Left lung (tissue), 10 donors: ENCODE measurements around the gene NDUFAF8. TPM values are rescaled to one million over a fixed set of nuclear protein-coding genes. Genes with fewer than 3 reads are reported as not detected.
A peak's percentile ranks its signal among the peaks of the same experiment; 100 is the strongest.

Experiments
- ATAC-seq: fragments of 200-7000 bp; cut with Tn5 transposase; one replicate; pipeline ENCODE4 v1.9.1; 2020; ENCODE audit warnings: moderate library complexity
- DNase-seq, 4 donors: peaks; one replicate each; pipeline ENCODE4 v3.0.0-alpha.2; 2013 to 2020
- H3K27ac ChIP-seq, 2 donors: fragments of 200-600 bp; sonication (generic) in 1 of 2; one replicate each; pipeline versions ENCODE4 v1.5.0 to v1.8.0; 2020 to 2021
- H3K27me3 ChIP-seq, 2 donors: fragments of 200-600 bp; sonication (generic) in 1 of 2; one replicate each; pipeline versions ENCODE4 v1.5.0 to v1.8.0; 2020 to 2021
- H3K36me3 ChIP-seq, 2 donors: fragments of 200-600 bp; sonication (generic) in 1 of 2; one replicate each; pipeline versions ENCODE4 v1.5.0 to v1.8.0; 2020 to 2021
- H3K4me1 ChIP-seq, 2 donors: fragments of 200-600 bp; one replicate each; pipeline ENCODE4 v1.8.0; 2021
- H3K4me3 ChIP-seq, 2 donors: fragments of 200-600 bp; sonication (generic) in 1 of 2; one replicate each; pipeline versions ENCODE4 v1.5.0 to v1.8.0; 2020 to 2021; ENCODE audit warnings: mild to moderate bottlenecking in 1 of 2
- H3K9me3 ChIP-seq, 2 donors: fragments of 200-600 bp; sonication (generic) in 1 of 2; one replicate each; pipeline versions ENCODE4 v1.5.0 to v1.8.0; 2020 to 2021
- CTCF ChIP-seq, 2 donors: fragments of 200-600 bp; sonication (generic) in 1 of 2; IDR thresholded peaks; one replicate each; pipeline versions ENCODE4 v1.5.0 to v1.8.0; 2021; ENCODE audit warnings: antibody characterized with exemption in 2 of 2
- intact Hi-C, 2 donors: fragments of 100-400 bp; cut with DNase I; formaldehyde crosslinking; loops; one replicate each; pipeline versions ENCODE4 v1.11.2 to v1.14.2; 2022
- polyA plus RNA-seq, 6 donors: library from polyadenylated mRNA; unstranded; fragments of 120-200 nt; gene quantifications; one replicate each; pipeline ENCODE4 v1.2.1, GENCODE V29; 2013; ENCODE audit not compliant: insufficient read length in 6 of 6
- total RNA-seq, 2 donors: library from RNA; stranded (reverse); fragmentation: NEBNext Ultra II Directional; extraction: Animal tissue kit (Norgen Biotek cat#: 25700); gene quantifications; one replicate each; pipeline ENCODE4 v1.2.1, GENCODE V29; 2021
- donor health status: DM: no; HTN: yes; CAD: no.
- donor health status: DM: no; HTN: no; CAD: no.

The NDUFAF8 gene
- total and polyA plus RNA-seq, 8 donors, result 27.5 to 48.0 (median 39.1) TPM

GRCh38 chr17:81238490-81238814 lies 666 bp upstream of the NDUFAF8 start:
- no peak for DNase-seq
- TF ChIP-seq CTCF (IDR thresholded peaks at IDR 0.05), result no peak
- no peaks in the 10 kb centered on the region for H3K9me3 ChIP-seq
- H3K4me1 ChIP-seq, result peaks cover 8 to 46% of the 10 kb centered on the region in 2 donors
- no peak for ATAC-seq
- intact Hi-C loops, result no loop called here
- peak overlapping the region in 1 of 2 donors; percentile 70 for H3K27ac ChIP-seq
- H3K27me3 ChIP-seq, result no peaks in the 10 kb centered on the region
- H3K4me3 ChIP-seq, result peak overlapping the region; percentile 73 to 100
- H3K36me3 ChIP-seq, result peaks cover 0 to 39% of the 10 kb centered on the region in 2 donors

GRCh38 chr17:81239714-81240555 lies 817 bp downstream of the NDUFAF8 start:
- H3K4me3 ChIP-seq, result peak overlapping the region; percentile 73 to 100
- no peaks in the 10 kb centered on the region for H3K27me3 ChIP-seq
- no peak for TF ChIP-seq CTCF (IDR thresholded peaks at IDR 0.05)
- H3K9me3 ChIP-seq, result no peaks in the 10 kb centered on the region
- ATAC-seq (no peak), DNase-seq (no peak)
- peak overlapping the region; percentile 54 to 82 for H3K27ac ChIP-seq
- peaks cover 0 to 38% of the 10 kb centered on the region in 2 donors for H3K36me3 ChIP-seq
- intact Hi-C loops, result no loop called here
- peaks cover 8 to 46% of the 10 kb centered on the region in 2 donors for H3K4me1 ChIP-seq

- Histone ChIP-seq H3K4me1 (peaks cover 8 to 46% of the 10 kb centered on the region in 2 donors), H3K27ac (no peak overlapping the region), H3K9me3 (no peaks in the 10 kb centered on the region), H3K4me3 (no peak overlapping the region), H3K36me3 (peaks cover 0 to 40% of the 10 kb centered on the region in 2 donors), H3K27me3 (no peaks in the 10 kb centered on the region)
- no peak for ATAC-seq
- no peak for DNase-seq
- TF ChIP-seq CTCF (IDR thresholded peaks at IDR 0.05), result no peak
- intact Hi-C loops, result no loop called here
These were observed 1.6 kb downstream of the NDUFAF8 start for GRCh38 chr17:81240761-81241160.

- Histone ChIP-seq H3K27ac (no peak overlapping the region), H3K4me3 (no peak overlapping the region), H3K4me1 (peaks cover 8 to 42% of the 10 kb centered on the region in 2 donors), H3K36me3 (peaks cover 0 to 40% of the 10 kb centered on the region in 2 donors), H3K9me3 (no peaks in the 10 kb centered on the region), H3K27me3 (no peaks in the 10 kb centered on the region)
- ATAC-seq (no peak), DNase-seq (no peak)
- TF ChIP-seq CTCF (IDR thresholded peaks at IDR 0.05), result no peak
- intact Hi-C loops, result no loop called here
These were observed 2.1 kb downstream of the NDUFAF8 start for GRCh38 chr17:81241203-81241602.

GRCh38 chr17:81241648-81242420 lies 2.7 kb downstream of the NDUFAF8 start:
- peak; percentile 7 for ATAC-seq
- peak in 2 of 4 donors; percentile 36 to 58 for DNase-seq
- Histone ChIP-seq H3K4me1 (peaks cover 8 to 36% of the 10 kb centered on the region in 2 donors), H3K4me3 (no peak overlapping the region), H3K27me3 (no peaks in the 10 kb centered on the region), H3K36me3 (peaks cover 0 to 40% of the 10 kb centered on the region in 2 donors), H3K27ac (no peak overlapping the region), H3K9me3 (no peaks in the 10 kb centered on the region)
- intact Hi-C loops, result no loop called here
- TF ChIP-seq CTCF (IDR thresholded peaks at IDR 0.05), result peak; percentile 49 to 74
